Liver (tissue), 9 donors: ENCODE measurements around the gene KATNAL2. TPM values are rescaled to one million over a fixed set of nuclear protein-coding genes. Genes with fewer than 3 reads are reported as not detected.

Source experiments
- DNase-seq: peaks from one replicate; pipeline ENCODE4 v3.0.0-alpha.2; 2017; ENCODE audit warnings: low spot score
- H3K27ac ChIP-seq, 2 donors: one replicate each; pipeline ENCODE4 v1.7.0; 2013; ENCODE audit warnings: inconsistent platforms in 2 of 2, low read length in 2 of 2, control low read depth in 1 of 2, low read depth in 1 of 2, mild to moderate bottlenecking in 1 of 2
- H3K27me3 ChIP-seq, 4 donors: one replicate each; pipeline versions ENCODE4 v1.6.1 to v1.7.0; 2013; ENCODE audit warnings: low read length in 3 of 4, inconsistent platforms in 1 of 4, mild to moderate bottlenecking in 1 of 4, moderate library complexity in 1 of 4; ENCODE audit not compliant: control insufficient read depth in 4 of 4, insufficient read depth in 4 of 4
- H3K36me3 ChIP-seq, 4 donors: one replicate each; pipeline versions ENCODE4 v1.6.1 to v1.7.0; 2013; ENCODE audit warnings: low read length in 3 of 4, mild to moderate bottlenecking in 3 of 4, low read depth in 1 of 4, moderate library complexity in 1 of 4; ENCODE audit not compliant: control insufficient read depth in 4 of 4, insufficient read depth in 3 of 4
- H3K4me1 ChIP-seq, 4 donors: one replicate each; pipeline versions ENCODE4 v1.6.1 to v1.7.0; 2013; ENCODE audit warnings: low read length in 3 of 4, mild to moderate bottlenecking in 3 of 4, moderate library complexity in 1 of 4; ENCODE audit not compliant: control insufficient read depth in 4 of 4, insufficient read depth in 4 of 4
- H3K4me3 ChIP-seq, 3 donors: one replicate each; pipeline versions ENCODE4 v1.6.1 to v1.7.0; 2013; ENCODE audit warnings: low read length in 3 of 3, control low read depth in 1 of 3, low read depth in 1 of 3, mild to moderate bottlenecking in 1 of 3
- H3K9ac ChIP-seq, 2 donors: one replicate each; pipeline ENCODE4 v1.7.0; 2013; ENCODE audit warnings: low read length in 2 of 2, mild to moderate bottlenecking in 2 of 2, moderate library complexity in 2 of 2, control low read depth in 1 of 2, low read depth in 1 of 2
- H3K9me3 ChIP-seq, 4 donors: one replicate each; pipeline versions ENCODE4 v1.6.1 to v1.7.0; 2013; ENCODE audit warnings: low read length in 3 of 4; ENCODE audit not compliant: control insufficient read depth in 4 of 4
- ATF3 ChIP-seq: IDR thresholded peaks from 2 replicates; pipeline ENCODE4 v1.6.1; 2016; ENCODE audit warnings: antibody characterized with exemption
- CTCF ChIP-seq: fragments of 150-350 bp; IDR thresholded peaks from 2 replicates; pipeline ENCODE4 v1.5.1; 2017; ENCODE audit warnings: improper control_type of control experiment, low read depth, low read length; ENCODE audit not compliant: missing input control
- FOXA1 ChIP-seq: IDR thresholded peaks from 2 replicates; pipeline ENCODE4 v1.6.1; 2016; ENCODE audit warnings: antibody characterized with exemption
- FOXA2 ChIP-seq: IDR thresholded peaks from 2 replicates; pipeline ENCODE4 v1.6.1; 2016; ENCODE audit warnings: antibody characterized with exemption
- JUND ChIP-seq, 2 donors: IDR thresholded peaks; 2 replicates each; pipeline ENCODE4 v1.6.1; 2016; ENCODE audit warnings: antibody characterized with exemption in 2 of 2
- MAX ChIP-seq: IDR thresholded peaks from 2 replicates; pipeline ENCODE4 v1.6.1; 2016; ENCODE audit warnings: antibody characterized with exemption
- NR2F2 ChIP-seq: IDR thresholded peaks from 2 replicates; pipeline ENCODE4 v1.6.1; 2016; ENCODE audit warnings: antibody characterized with exemption
- RAD21 ChIP-seq, 2 donors: IDR thresholded peaks; 2 replicates each; pipeline ENCODE4 v1.6.1; 2016; ENCODE audit warnings: antibody characterized with exemption in 2 of 2, mild to moderate bottlenecking in 2 of 2
- TAF1 ChIP-seq: conservative IDR thresholded peaks from 2 replicates; pipeline ENCODE4 v1.6.1; 2016; ENCODE audit warnings: antibody characterized with exemption, mild to moderate bottlenecking
- WGBS: extraction: QIAGEN DNeasy Blood & Tissue Kit; methylation state at CpG from one replicate; pipeline ENCODE4 v1.1.7; 2013; 5-methylcytosine and 5-hydroxymethylcytosine counted together
- polyA plus RNA-seq, 2 donors: library from polyadenylated mRNA; stranded (reverse) in 1 of 2; unstranded in 1 of 2; fragments of 200-250 nt in 1 of 2; fragments of >200 nt in 1 of 2; fragmentation: Nextera tagmentation in 1 of 2; extraction: Ambion mirVana in 1 of 2; gene quantifications; one replicate each; pipeline versions ENCODE4 v1.2.1 to v1.2.3, GENCODE V29; 2013 to 2015
- total RNA-seq, 2 donors: library from RNA; depleted of rRNA; stranded (reverse); fragments of >200 nt; gene quantifications; one replicate each; pipeline ENCODE4 v1.2.3, GENCODE V29; 2014
- donor health status: healthy.
- donor health status: healthy.
- donor health status: healthy.
- donor health status: healthy.
- donor health status: healthy.

KATNAL2 gene
- total and polyA plus RNA-seq, 4 donors, result 0.42 to 4.8 (median 1.5) TPM

- Histone ChIP-seq H3K9ac (peak overlapping the region; percentile 74 to 85), H3K4me3 (peak overlapping the region in 2 of 3 donors; percentile 88 to 93), H3K4me1 (peaks cover 6 to 18% (median 12%) of the 10 kb centered on the region in 4 donors), H3K27ac (no peak overlapping the region), H3K9me3 (no peaks in the 10 kb centered on the region), H3K27me3 (no peaks in the 10 kb centered on the region), H3K36me3 (no peaks in the 10 kb centered on the region)
- TF ChIP-seq ATF3 (no peak), FOXA1 (no peak), RAD21 (IDR thresholded peaks at IDR 0.05) (no peak), TAF1 (no peak)
- no peak for DNase-seq
- 33% methylated on average over 12 of the region's 12 CpGs for WGBS
Observed at GRCh38 chr18:46915800-46916550, 1.4 kb upstream of the KATNAL2 start.

- Histone ChIP-seq H3K27me3 (no peaks in the 10 kb centered on the region), H3K4me1 (peaks cover 6 to 18% (median 12%) of the 10 kb centered on the region in 4 donors), H3K9me3 (no peaks in the 10 kb centered on the region), H3K4me3 (peak overlapping the region; percentile 78 to 93 (median 88)), H3K27ac (peak overlapping the region; percentile 89 to 91), H3K9ac (peak overlapping the region; percentile 74 to 85), H3K36me3 (no peaks in the 10 kb centered on the region)
- WGBS, result under 1% methylated on average over 21 of the region's 21 CpGs
- no peak for TF ChIP-seq MAX
- DNase-seq, result no peak
Observed at GRCh38 chr18:46916551-46917107, 773 bp upstream of the KATNAL2 start.

GRCh38 chr18:46917803-46918600 lies 600 bp downstream of the KATNAL2 start:
- Histone ChIP-seq H3K4me3 (peak overlapping the region; percentile 78 to 93 (median 88)), H3K36me3 (no peaks in the 10 kb centered on the region), H3K4me1 (peaks cover 3 to 18% (median 12%) of the 10 kb centered on the region in 4 donors), H3K9ac (peak overlapping the region; percentile 79 to 84), H3K27ac (peak overlapping the region; percentile 89 to 91), H3K9me3 (no peaks in the 10 kb centered on the region), H3K27me3 (no peaks in the 10 kb centered on the region)
- WGBS, result 44% methylated on average over 33 of the region's 33 CpGs
- peak; percentile 41 for DNase-seq
- no peak for TF ChIP-seq CTCF
- no peak for TF ChIP-seq FOXA2
- TF ChIP-seq JUND (IDR thresholded peaks at IDR 0.05), result no peak
- no peak for TF ChIP-seq NR2F2
